Tibial nerve (tissue), 4 donors: ENCODE measurements around the gene BAZ1B. TPM values are rescaled to one million over a fixed set of nuclear protein-coding genes. Genes with fewer than 3 reads are reported as not detected.

Source experiments
- DNase-seq, 2 donors: peaks; one replicate each; pipeline ENCODE4 v3.0.0-alpha.2; 2019; ENCODE audit warnings: low spot score in 2 of 2
- H3K27ac ChIP-seq, 4 donors: fragments of 200-600 bp; sonication (generic) in 3 of 4; one replicate each; pipeline ENCODE4 v1.5.1; 2017 to 2019; ENCODE audit warnings: mild to moderate bottlenecking in 1 of 4
- H3K27me3 ChIP-seq, 2 donors: fragments of 200-600 bp; sonication (generic) in 1 of 2; one replicate each; pipeline versions ENCODE4 v1.5.1 to v1.6.0; 2017 to 2019
- H3K36me3 ChIP-seq, 3 donors: fragments of 200-600 bp; sonication (generic); one replicate each; pipeline ENCODE4 v1.5.1; 2018 to 2019
- H3K4me1 ChIP-seq, 4 donors: fragments of 200-600 bp; sonication (generic) in 3 of 4; one replicate each; pipeline ENCODE4 v1.5.1; 2017 to 2019
- H3K4me3 ChIP-seq, 4 donors: fragments of 200-600 bp; sonication (generic) in 3 of 4; one replicate each; pipeline ENCODE4 v1.5.1; 2017 to 2019; ENCODE audit warnings: mild to moderate bottlenecking in 1 of 4, moderate library complexity in 1 of 4
- H3K9me3 ChIP-seq, 4 donors: fragments of 200-600 bp; sonication (generic) in 3 of 4; one replicate each; pipeline ENCODE4 v1.5.1; 2017 to 2019
- CTCF ChIP-seq, 5 experiments: fragments of 200-600 bp in 3 of 5; fragments of 450-650 bp in 2 of 5; sonication (generic) in 3 of 5; IDR thresholded peaks; one replicate each; pipeline ENCODE4 v1.5.1; 2016 to 2019; ENCODE audit warnings: antibody characterized with exemption in 5 of 5, mild to moderate bottlenecking in 3 of 5, moderate library complexity in 2 of 5
- EP300 ChIP-seq, 2 donors: sonication (generic); formaldehyde crosslinking; IDR thresholded peaks; one replicate each; pipeline ENCODE4 v1.6.1; 2017; ENCODE audit warnings: antibody characterized with exemption in 2 of 2, mild to moderate bottlenecking in 1 of 2
- POLR2A ChIP-seq, 2 donors: fragments of 450-650 bp; IDR thresholded peaks; one replicate each; pipeline ENCODE4 v1.6.1; 2017; ENCODE audit warnings: antibody characterized with exemption in 2 of 2, mild to moderate bottlenecking in 2 of 2, moderate library complexity in 2 of 2
- WGBS, 2 donors: methylation state at CpG; one replicate each; pipeline ENCODE4 v1.1.5; 2018; 5-methylcytosine and 5-hydroxymethylcytosine counted together
- total RNA-seq, 4 donors: library from RNA; depleted of rRNA; stranded (reverse); fragments of >200 nt; gene quantifications; one replicate each; pipeline ENCODE4 v1.1.0, GENCODE V29; 2016

Gene BAZ1B
- total RNA-seq, 4 donors from 2014 or later, result 53.3 to 70.1 (median 63.6) TPM

GRCh38 chr7:73442903-73443500 is 79.1 kb downstream of the BAZ1B start:
- Histone ChIP-seq H3K27me3 (no peaks in the 10 kb centered on the region), H3K27ac (no peak overlapping the region), H3K4me1 (peaks cover 0 to 12% (median 0%) of the 10 kb centered on the region in 4 donors), H3K36me3 (peaks cover 0 to 95% (median 59%) of the 10 kb centered on the region in 3 donors), H3K9me3 (no peaks in the 10 kb centered on the region), H3K4me3 (no peak overlapping the region)
- TF ChIP-seq CTCF (IDR thresholded peaks at IDR 0.05), result no peak
- TF ChIP-seq POLR2A (IDR thresholded peaks at IDR 0.05), result no peak
- TF ChIP-seq EP300 (IDR thresholded peaks at IDR 0.05), result no peak
- DNase-seq, result no peak
- WGBS, 2 donors, result 75 to 82% methylated on average over 11 of the region's 11 CpGs

GRCh38 chr7:73442222-73442902 is 79.7 kb downstream of the BAZ1B start:
- Histone ChIP-seq H3K27ac (no peak overlapping the region), H3K9me3 (no peaks in the 10 kb centered on the region), H3K36me3 (peaks cover 0 to 89% (median 53%) of the 10 kb centered on the region in 3 donors), H3K4me1 (peaks cover 0 to 18% (median 0%) of the 10 kb centered on the region in 4 donors), H3K4me3 (no peak overlapping the region), H3K27me3 (no peaks in the 10 kb centered on the region)
- TF ChIP-seq CTCF (IDR thresholded peaks at IDR 0.05) (no peak), POLR2A (IDR thresholded peaks at IDR 0.05) (no peak), EP300 (IDR thresholded peaks at IDR 0.05) (no peak)
- no peak for DNase-seq
- whole genome bisulfite sequencing, 2 donors, result 79 to 80% methylated on average over 13 of the region's 13 CpGs

GRCh38 chr7:73439410-73439704 is 82.7 kb downstream of the BAZ1B start:
- Histone ChIP-seq H3K27me3 (peaks cover 0 to 8% of the 10 kb centered on the region in 2 donors), H3K4me1 (peaks cover 0 to 32% (median 2%) of the 10 kb centered on the region in 4 donors), H3K9me3 (peaks cover 0 to 3% (median 0%) of the 10 kb centered on the region in 4 donors), H3K36me3 (peaks cover 0 to 61% (median 31%) of the 10 kb centered on the region in 3 donors), H3K4me3 (no peak overlapping the region), H3K27ac (no peak overlapping the region)
- no peak for TF ChIP-seq POLR2A (IDR thresholded peaks at IDR 0.05)
- TF ChIP-seq CTCF (IDR thresholded peaks at IDR 0.05), result no peak
- TF ChIP-seq EP300 (IDR thresholded peaks at IDR 0.05), result no peak
- DNase-seq, result no peak
- 90 to 92% methylated on average over 7 of the region's 7 CpGs for WGBS, 2 donors

- TF ChIP-seq POLR2A (IDR thresholded peaks at IDR 0.05) (no peak), EP300 (IDR thresholded peaks at IDR 0.05) (no peak), CTCF (IDR thresholded peaks at IDR 0.05) (no peak)
- Histone ChIP-seq H3K27ac (no peak overlapping the region), H3K9me3 (peaks cover 0 to 8% (median 0%) of the 10 kb centered on the region in 4 donors), H3K36me3 (peaks cover 0 to 55% (median 25%) of the 10 kb centered on the region in 3 donors), H3K4me1 (peaks cover 0 to 31% (median 2%) of the 10 kb centered on the region in 4 donors), H3K27me3 (peaks cover 0 to 11% of the 10 kb centered on the region in 2 donors), H3K4me3 (no peak overlapping the region)
- WGBS, 2 donors, result 75 to 79% methylated on average over 13 to 14 of the region's 16 CpGs
- DNase-seq, result no peak
Measured at GRCh38 chr7:73438547-73439409, 83.3 kb downstream of the BAZ1B start.
